K562 (cell line): ENCODE results near the gene STARD8.

Source experiments
- BDP1 ChIP-seq: IDR thresholded peaks from 3 replicates; pipeline ENCODE4 v1.6.1; 2011; ENCODE audit not compliant: insufficient read length, insufficient read depth
- BRCA1 ChIP-seq, 2 experiments: fragments of 450-650 bp in 1 of 2; sonication (generic) in 1 of 2; formaldehyde crosslinking in 1 of 2; IDR thresholded peaks; 2 replicates each; pipeline versions ENCODE4 v1.5.0 to v1.6.1; 2017 to 2020; ENCODE audit warnings: mild to moderate bottlenecking in 1 of 2, missing genetic modification reagents in 1 of 2
- BRF2 ChIP-seq: IDR thresholded peaks from 3 replicates; pipeline ENCODE4 v1.6.1; 2011; ENCODE audit warnings: borderline replicate concordance, mild to moderate bottlenecking; ENCODE audit not compliant: insufficient read length, insufficient read depth
- CTCF ChIP-seq, 3 experiments: IDR thresholded peaks in 2 of 3; conservative IDR thresholded peaks in 1 of 3; 2 replicates each; pipeline ENCODE4 v1.5.1; 2011 to 2012; ENCODE audit warnings: low read length in 3 of 3, mild to moderate bottlenecking in 3 of 3, control low read depth in 2 of 3, improper control_type of control experiment in 1 of 3, inconsistent platforms in 1 of 3, low read depth in 1 of 3, mixed read lengths in 1 of 3, moderate library complexity in 1 of 3; ENCODE audit not compliant: insufficient read depth in 2 of 3
- ETS2 ChIP-seq: IDR thresholded peaks from 2 replicates; pipeline ENCODE4 v1.6.1; 2016; ENCODE audit warnings: borderline replicate concordance, missing genetic modification characterization, mild to moderate bottlenecking, moderate library complexity, missing compliant biosample characterization; ENCODE audit not compliant: poor library complexity, severe bottlenecking
- GABPA ChIP-seq: fragments of 200-800 bp; sonication (Bioruptor generic); conservative IDR thresholded peaks from 2 replicates; pipeline ENCODE4 v1.6.1; 2016; ENCODE audit warnings: low read depth, missing genetic modification characterization, missing compliant biosample characterization
- HDGF ChIP-seq: fragments of 450-650 bp; IDR thresholded peaks from 2 replicates; pipeline ENCODE4 v1.6.1; 2016
- JUND ChIP-seq, 2 experiments: IDR thresholded peaks; 2 replicates in 1 of 2; 3 replicates in 1 of 2; pipeline ENCODE4 v1.6.1; 2011; ENCODE audit warnings: borderline replicate concordance in 2 of 2, low read depth in 2 of 2, low read length in 2 of 2, improper control_type of control experiment in 1 of 2, missing biosample characterization in 1 of 2, missing genetic modification characterization in 1 of 2, missing genetic modification reagents in 1 of 2
- NBN ChIP-seq: fragments of 450-650 bp; IDR thresholded peaks from 2 replicates; pipeline ENCODE4 v1.6.1; 2016; ENCODE audit warnings: low read depth, mild to moderate bottlenecking
- POLR2A ChIP-seq: fragments of 450-650 bp; conservative IDR thresholded peaks from 2 replicates; pipeline ENCODE4 v1.6.1; 2016
- RFX5 ChIP-seq: IDR thresholded peaks from 2 replicates; pipeline ENCODE4 v1.6.1; 2011; ENCODE audit warnings: low read depth, mild to moderate bottlenecking, improper control_type of control experiment, low read length
- RNF2 ChIP-seq: sonication (generic); IDR thresholded peaks from 2 replicates; pipeline ENCODE4 v1.6.1; 2016
- ZNF707 ChIP-seq: fragments of 250-450 bp; sonication (Bioruptor Pico); conservative IDR thresholded peaks from 2 replicates; pipeline ENCODE4 v1.8.0; 2022; ENCODE audit warnings: inconsistent platforms, mild to moderate bottlenecking, moderate library complexity
- ZNF76 ChIP-seq: fragments of 250-450 bp; sonication (Bioruptor Pico); IDR thresholded peaks from 2 replicates; pipeline ENCODE4 v1.4.0; 2020; ENCODE audit warnings: mild to moderate bottlenecking, moderate library complexity, borderline replicate concordance

GRCh38 chrX:68633981-68634380 is 13.5 kb upstream of the STARD8 start:
- no peak for TF ChIP-seq NBN
- TF ChIP-seq CTCF (IDR thresholded peaks at IDR 0.05 in 2 of 3, conservative IDR thresholded peaks at IDR 0.05 in 1 of 3; ENCODE audit: insufficient read depth in 2 of 3, low read depth in 1 of 3, low read length in 3 of 3), result no peak
- TF ChIP-seq BRF2, result no peak
- no peak for TF ChIP-seq ETS2 (tag)
- no peak for TF ChIP-seq BRCA1 (IDR thresholded peaks at IDR 0.05)
- no peak for TF ChIP-seq BRCA1 (CRISPR knock-in tag; IDR thresholded peaks at IDR 0.05)
- TF ChIP-seq ZNF707 (CRISPR knock-in tag), result no peak
- no peak for TF ChIP-seq BDP1
- no peak for TF ChIP-seq HDGF
- TF ChIP-seq JUND (IDR thresholded peaks at IDR 0.05; ENCODE audit: borderline replicate concordance, low read depth, low read length), result no peak
- TF ChIP-seq JUND (tag; IDR thresholded peaks at IDR 0.05; ENCODE audit: borderline replicate concordance, low read depth, low read length), result no peak
- TF ChIP-seq GABPA (tag), result no peak
- TF ChIP-seq ZNF76 (CRISPR knock-in tag), result no peak
- TF ChIP-seq POLR2A, result no peak
- no peak for TF ChIP-seq RNF2
- no peak for TF ChIP-seq RFX5
